H9 (cell line): Measurements from ENCODE around the gene RSPO1. TPM values are rescaled to one million over a fixed set of nuclear protein-coding genes. Genes with fewer than 3 reads are reported as not detected.

ENCODE experiments used
- DNase-seq: peaks from one replicate; pipeline ENCODE4 v3.0.0-alpha.2; 2017
- H2AFZ ChIP-seq: one replicate; pipeline ENCODE4 v1.6.1; 2013; ENCODE audit warnings: mild to moderate bottlenecking, low read length, control low read depth, moderate library complexity
- H2AK5ac ChIP-seq: 2 replicates; pipeline ENCODE4 v1.6.1; 2013; ENCODE audit warnings: low read length, control low read depth, mixed read lengths; ENCODE audit not compliant: insufficient read length
- H2BK120ac ChIP-seq: one replicate; pipeline ENCODE4 v1.6.1; 2013; ENCODE audit warnings: low read depth, mild to moderate bottlenecking, low read length, control low read depth, inconsistent platforms; ENCODE audit not compliant: poor library complexity, severe bottlenecking
- H2BK12ac ChIP-seq: 2 replicates; pipeline ENCODE4 v1.6.1; 2013; ENCODE audit warnings: low read length, control low read depth, mixed read lengths, low read depth; ENCODE audit not compliant: insufficient read length
- H2BK15ac ChIP-seq: 2 replicates; pipeline ENCODE4 v1.6.1; 2013; ENCODE audit warnings: low read depth, low read length, control low read depth
- H2BK20ac ChIP-seq: one replicate; pipeline ENCODE4 v1.6.1; 2013; ENCODE audit warnings: low read depth, mild to moderate bottlenecking, low read length, control low read depth, inconsistent platforms; ENCODE audit not compliant: poor library complexity, severe bottlenecking
- H2BK5ac ChIP-seq: 2 replicates; pipeline ENCODE4 v1.6.1; 2013; ENCODE audit warnings: low read length, control low read depth, mixed read lengths; ENCODE audit not compliant: insufficient read length
- H3K14ac ChIP-seq: 2 replicates; pipeline ENCODE4 v1.6.1; 2013; ENCODE audit warnings: low read length, control low read depth; ENCODE audit not compliant: insufficient read depth
- H3K18ac ChIP-seq: 2 replicates; pipeline ENCODE4 v1.6.1; 2013; ENCODE audit warnings: low read depth, mild to moderate bottlenecking, mixed read lengths, low read length, control low read depth; ENCODE audit not compliant: insufficient read length
- H3K23ac ChIP-seq: 2 replicates; pipeline ENCODE4 v1.6.1; 2013; ENCODE audit warnings: low read length, control low read depth, mixed read lengths, low read depth; ENCODE audit not compliant: insufficient read length
- H3K23me2 ChIP-seq: 2 replicates; pipeline ENCODE4 v1.6.1; 2013; ENCODE audit warnings: low read depth, mild to moderate bottlenecking, mixed read lengths, low read length, control low read depth; ENCODE audit not compliant: insufficient read length, poor library complexity, severe bottlenecking
- H3K27ac ChIP-seq: 2 replicates; pipeline ENCODE4 v1.5.1; 2013; ENCODE audit warnings: low read length, control low read depth, mixed read lengths, low read depth; ENCODE audit not compliant: insufficient read length
- H3K27me3 ChIP-seq: 2 replicates; pipeline ENCODE4 v1.6.1; 2013; ENCODE audit warnings: low read length, control low read depth, inconsistent platforms; ENCODE audit not compliant: insufficient read depth
- H3K4ac ChIP-seq: 2 replicates; pipeline ENCODE4 v1.6.1; 2013; ENCODE audit warnings: low read depth, mild to moderate bottlenecking, control low read depth, inconsistent platforms, low read length, moderate library complexity
- H3K4me1 ChIP-seq: 2 replicates; pipeline ENCODE4 v1.6.1; 2013; ENCODE audit warnings: low read length, control low read depth, inconsistent platforms; ENCODE audit not compliant: insufficient read depth
- H3K4me2 ChIP-seq: 2 replicates; pipeline ENCODE4 v1.6.1; 2013; ENCODE audit warnings: low read length, control low read depth, mixed read lengths; ENCODE audit not compliant: insufficient read length, insufficient read depth
- H3K56ac ChIP-seq: 2 replicates; pipeline ENCODE4 v1.6.1; 2013; ENCODE audit warnings: low read depth, mild to moderate bottlenecking, mixed read lengths, low read length, control low read depth; ENCODE audit not compliant: insufficient read length
- H3K79me1 ChIP-seq: 2 replicates; pipeline ENCODE4 v1.6.1; 2013; ENCODE audit warnings: low read depth, mild to moderate bottlenecking, moderate library complexity, low read length, control low read depth, inconsistent platforms; ENCODE audit not compliant: insufficient read depth, poor library complexity, severe bottlenecking
- H3K79me2 ChIP-seq: 2 replicates; pipeline ENCODE4 v1.6.1; 2013; ENCODE audit warnings: low read length, control low read depth, inconsistent platforms; ENCODE audit not compliant: insufficient read depth
- H3K9ac ChIP-seq: 2 replicates; pipeline ENCODE4 v1.6.1; 2013; ENCODE audit warnings: low read length, control low read depth, mixed read lengths; ENCODE audit not compliant: insufficient read length; ENCODE audit errors: extremely low read depth
- H3K9me3 ChIP-seq: one replicate; pipeline ENCODE4 v1.6.1; 2013; ENCODE audit warnings: low read depth, low read length, inconsistent platforms; ENCODE audit not compliant: control insufficient read depth
- H3T11ph ChIP-seq: one replicate; pipeline ENCODE4 v1.6.1; 2013; ENCODE audit warnings: mild to moderate bottlenecking, low read length, control low read depth, inconsistent platforms
- H4K20me1 ChIP-seq: one replicate; pipeline ENCODE4 v1.6.1; 2013; ENCODE audit not compliant: control insufficient read depth, insufficient read length, insufficient read depth
- H4K5ac ChIP-seq: 2 replicates; pipeline ENCODE4 v1.6.1; 2013; ENCODE audit warnings: low read depth, mild to moderate bottlenecking, mixed read lengths, low read length, control low read depth; ENCODE audit not compliant: insufficient read length
- H4K8ac ChIP-seq: replicated peaks from 2 replicates; pipeline ENCODE4 v1.6.1; 2013; ENCODE audit warnings: low read length, control low read depth, mixed read lengths, low read depth; ENCODE audit not compliant: insufficient read length
- H4K91ac ChIP-seq: 2 replicates; pipeline ENCODE4 v1.6.1; 2013; ENCODE audit warnings: low read depth, mild to moderate bottlenecking, moderate library complexity, mixed read lengths, low read length, control low read depth; ENCODE audit not compliant: insufficient read length
- H3K27ac Mint-ChIP-seq, 3 experiments: 2 replicates in 2 of 3; 3 replicates in 1 of 3; pipeline ENCODE4 v1.8.0; 2020 to 2021; ENCODE audit warnings: mixed read lengths in 3 of 3, mild to moderate bottlenecking in 1 of 3, moderate library complexity in 1 of 3
- H3K27me3 Mint-ChIP-seq: 2 replicates; pipeline ENCODE4 v1.8.0; 2021; ENCODE audit warnings: low read depth, mild to moderate bottlenecking, moderate library complexity, mixed read lengths
- H3K36me3 Mint-ChIP-seq, 3 experiments: 2 replicates in 2 of 3; 3 replicates in 1 of 3; pipeline ENCODE4 v1.8.0; 2020 to 2021; ENCODE audit warnings: low read depth in 3 of 3, mixed read lengths in 3 of 3; ENCODE audit not compliant: insufficient read depth in 1 of 3
- H3K4me1 Mint-ChIP-seq, 2 experiments: 2 replicates each; pipeline ENCODE4 v1.8.0; 2020; ENCODE audit warnings: mixed read lengths in 2 of 2
- H3K4me3 Mint-ChIP-seq, 2 experiments: 2 replicates in 1 of 2; 3 replicates in 1 of 2; pipeline ENCODE4 v1.8.0; 2020 to 2021; ENCODE audit warnings: mild to moderate bottlenecking in 2 of 2, mixed read lengths in 2 of 2, moderate library complexity in 1 of 2
- H3K9me3 Mint-ChIP-seq, 2 experiments: 2 replicates in 1 of 2; 3 replicates in 1 of 2; pipeline ENCODE4 v1.8.0; 2020; ENCODE audit warnings: mild to moderate bottlenecking in 2 of 2, mixed read lengths in 2 of 2, moderate library complexity in 1 of 2
- CTCF ChIP-seq: fragments of 200-600 bp; sonication (generic); conservative IDR thresholded peaks from 3 replicates; pipeline ENCODE4 v1.8.0; 2021; ENCODE audit warnings: antibody characterized with exemption, mild to moderate bottlenecking
- WGBS: extraction: QIAGEN DNeasy Blood & Tissue Kit; methylation state at CpG from one replicate; pipeline ENCODE4 v1.1.7; 2013; ENCODE audit warnings: missing lambda C conversion rate, low lambda C conversion rate, mixed read lengths; ENCODE audit not compliant: insufficient read length; ENCODE audit errors: extremely low coverage; 5-methylcytosine and 5-hydroxymethylcytosine counted together
- total RNA-seq: library from RNA; stranded (reverse); gene quantifications from 2 replicates; pipeline ENCODE4 v1.2.1, GENCODE V29; 2021

The RSPO1 gene
- total RNA-seq, 1 experiment from 2014 or later = 0.35 TPM

DNA sequence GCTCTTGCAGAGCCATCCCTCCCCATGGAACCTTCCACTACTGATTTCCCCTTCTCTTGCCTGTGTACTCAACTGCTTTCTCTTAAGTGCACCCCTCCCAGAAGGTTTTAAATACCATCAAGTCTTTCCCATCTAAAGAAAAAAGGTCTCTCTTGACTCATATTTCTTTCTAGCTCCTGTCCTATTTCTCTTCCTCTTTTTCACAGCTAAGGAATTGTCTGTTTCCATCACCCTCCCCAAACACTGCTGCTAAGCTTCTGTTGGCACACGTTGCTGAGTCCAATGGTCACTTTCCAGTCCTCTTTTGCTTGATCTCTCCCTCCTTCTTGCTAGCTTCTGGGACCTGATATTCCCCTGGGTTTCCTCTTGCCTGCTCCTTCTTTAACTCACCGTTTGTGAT is 25.7 kb downstream of the RSPO1 start:
- Histone ChIP-seq H2BK15ac (no peak overlapping the region), H4K5ac (no peak overlapping the region), H2BK20ac (no peak overlapping the region), H3K27me3 (peaks cover 3% of the 10 kb centered on the region; the same call in 1 of the 2 replicates), H3T11ph (no peak overlapping the region), H3K27ac (no peak overlapping the region), H3K14ac (no peak overlapping the region; the same call in 1 of the 2 replicates), H2AFZ (no peak overlapping the region), H3K23ac (no peak overlapping the region), H3K4me1 (no peaks in the 10 kb centered on the region), H2BK120ac (no peak overlapping the region), H4K20me1 (no peaks in the 10 kb centered on the region), H2AK5ac (no peak overlapping the region), H4K91ac (no peak overlapping the region), H3K9ac (no peak overlapping the region), H3K56ac (no peak overlapping the region), H3K79me1 (no peaks in the 10 kb centered on the region), H3K79me2 (no peaks in the 10 kb centered on the region), H3K18ac (no peak overlapping the region), H3K4ac (no peak overlapping the region), H4K8ac (no peak overlapping the region), H2BK5ac (no peak overlapping the region), H2BK12ac (no peak overlapping the region), H3K23me2 (no peaks in the 10 kb centered on the region), H3K4me2 (no peak overlapping the region), H3K9me3 (no peaks in the 10 kb centered on the region)
- no peak for DNase-seq
- Mint-ChIP-seq H3K27me3 (peaks cover 31% of the 10 kb centered on the region), H3K27ac (no peak overlapping the region), H3K36me3 (no peaks in the 10 kb centered on the region), H3K9me3 (no peaks in the 10 kb centered on the region), H3K4me1 (no peaks in the 10 kb centered on the region), H3K4me3 (no peak overlapping the region)
- no CpG with 5 or more reads among the region's 2 CpGs for WGBS
- TF ChIP-seq CTCF = no peak
